Right lobe of liver (tissue), 6 donors: ENCODE results near the gene PRSS2. TPM values are rescaled to one million over a fixed set of nuclear protein-coding genes. Genes with fewer than 3 reads are reported as not detected.

Experiments
- ATAC-seq, 4 donors: fragments of 200-7000 bp; cut with Tn5 transposase; one replicate each; pipeline ENCODE4 v1.9.1; 2020; ENCODE audit warnings: mild to moderate bottlenecking in 4 of 4, moderate library complexity in 4 of 4
- DNase-seq, 3 donors: peaks; one replicate each; pipeline ENCODE4 v3.0.0-alpha.2; 2020
- H3K27ac ChIP-seq, 3 donors: fragments of 200-600 bp; one replicate each; pipeline ENCODE4 v1.8.0; 2022
- H3K27me3 ChIP-seq, 2 donors: fragments of 200-600 bp; one replicate each; pipeline ENCODE4 v1.8.0; 2022
- H3K36me3 ChIP-seq, 4 donors: fragments of 200-600 bp; sonication (generic) in 1 of 4; one replicate each; pipeline versions ENCODE4 v1.5.1 to v1.8.0; 2017 to 2022; ENCODE audit warnings: control low read depth in 1 of 4
- H3K4me1 ChIP-seq, 4 donors: fragments of 200-600 bp; sonication (generic) in 1 of 4; one replicate each; pipeline versions ENCODE4 v1.5.1 to v1.8.0; 2017 to 2022; ENCODE audit warnings: control low read depth in 1 of 4
- H3K4me3 ChIP-seq, 3 donors: fragments of 200-600 bp; one replicate each; pipeline ENCODE4 v1.8.0; 2022
- H3K9me3 ChIP-seq, 4 donors: fragments of 200-600 bp; sonication (generic) in 1 of 4; one replicate each; pipeline versions ENCODE4 v1.5.1 to v1.8.0; 2017 to 2022; ENCODE audit warnings: control low read depth in 1 of 4
- POLR2A ChIP-seq: fragments of 450-650 bp; IDR thresholded peaks from one replicate; pipeline ENCODE4 v1.6.1; 2017; ENCODE audit warnings: antibody characterized with exemption, mild to moderate bottlenecking
- WGBS: methylation state at CpG from one replicate; pipeline ENCODE4 v1.1.6; 2018; ENCODE audit warnings: low coverage, low lambda C conversion rate; ENCODE audit not compliant: insufficient coverage; ENCODE audit errors: missing lambda C conversion rate; 5-methylcytosine and 5-hydroxymethylcytosine counted together
- intact Hi-C, 2 donors: fragments of 100-400 bp; cut with DNase I; formaldehyde crosslinking; loops; one replicate each; pipeline versions ENCODE4 v1.11.2 to v1.14.1; 2022
- long read RNA-seq: library from polyadenylated mRNA; unstranded; transcript quantifications from one replicate; pipeline ENCODE4 v2.0.0, GENCODE V29; 2019
- total RNA-seq, 6 experiments: library from RNA; depleted of rRNA in 2 of 6; stranded (reverse); fragments of >200 nt in 2 of 6; fragmentation: NEBNext Ultra II Directional in 3 of 6; extraction: Animal tissue kit (Norgen Biotek cat#: 25700) in 3 of 6; gene quantifications; one replicate each; pipeline versions ENCODE4 v1.1.0 to v1.2.4, GENCODE V29; 2016 to 2023
- TF ChIP-seq, protein P1 (sequence below), 4 donors: fragments of 200-600 bp in 3 of 4; fragments of 450-650 bp in 1 of 4; IDR thresholded peaks; one replicate each; pipeline versions ENCODE4 v1.5.1 to v1.8.0; 2016 to 2022; ENCODE audit warnings: antibody characterized with exemption in 4 of 4, mild to moderate bottlenecking in 2 of 4
- donor health status: DM: no; HTN: yes; CAD: no.
- donor health status: DM: no; HTN: no; CAD: no.
- donor health status: DM: no; HTN: no; CAD: no.
- donor health status: DM: no; HTN: yes; CAD: no.
- donor health status: DM: no; HTN: yes; CAD: no.

Gene PRSS2
- under 1 TPM in 1 of 6 experiments, not detected in 5; 0.26 TPM for total RNA-seq
- long read RNA-seq = 0 reads

DNA sequence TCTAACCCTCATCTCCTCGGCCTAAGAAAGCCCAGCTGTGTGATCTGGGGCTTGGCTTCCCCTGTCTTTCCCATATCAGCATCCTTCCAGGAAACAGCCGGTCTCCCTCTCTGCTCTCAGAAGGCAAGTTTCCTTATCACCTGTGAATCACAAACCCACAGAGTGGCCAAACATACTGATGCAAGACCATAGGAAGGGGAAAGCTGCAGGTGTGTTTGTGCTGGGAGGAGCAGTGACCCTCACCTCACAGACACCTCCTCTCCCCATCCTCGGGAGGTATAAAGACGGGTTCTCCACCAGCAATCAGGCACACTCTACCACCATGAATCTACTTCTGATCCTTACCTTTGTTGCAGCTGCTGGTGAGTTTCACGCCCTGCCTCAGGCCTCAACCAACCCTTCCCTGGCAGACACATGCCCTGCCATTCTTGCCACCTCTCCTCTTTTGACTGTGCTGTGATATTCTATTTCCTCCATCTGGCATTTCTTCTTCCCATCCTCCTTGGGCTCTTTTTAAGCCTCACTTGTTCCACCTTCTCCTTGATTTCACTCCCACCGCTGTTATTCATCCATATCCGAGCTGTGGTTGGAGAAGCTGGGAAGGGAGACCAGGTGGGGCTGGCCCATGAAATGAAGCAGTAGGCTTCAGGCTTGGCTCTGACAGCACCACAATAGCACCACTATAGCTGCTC, at the start of gene PRSS2:
TSS of gene PRSS2 (plus strand) at position 310 of the 692 bp plus-strand sequence. CDS start at position 323, 13 bp downstream.
- no peak within 1 kb of the TSS for H3K27ac ChIP-seq
- H3K4me1 ChIP-seq = no peaks in the 10 kb centered on the region
- 32% methylated on average over 5 of the region's 7 CpGs for WGBS
- TF ChIP-seq, protein P1, sequence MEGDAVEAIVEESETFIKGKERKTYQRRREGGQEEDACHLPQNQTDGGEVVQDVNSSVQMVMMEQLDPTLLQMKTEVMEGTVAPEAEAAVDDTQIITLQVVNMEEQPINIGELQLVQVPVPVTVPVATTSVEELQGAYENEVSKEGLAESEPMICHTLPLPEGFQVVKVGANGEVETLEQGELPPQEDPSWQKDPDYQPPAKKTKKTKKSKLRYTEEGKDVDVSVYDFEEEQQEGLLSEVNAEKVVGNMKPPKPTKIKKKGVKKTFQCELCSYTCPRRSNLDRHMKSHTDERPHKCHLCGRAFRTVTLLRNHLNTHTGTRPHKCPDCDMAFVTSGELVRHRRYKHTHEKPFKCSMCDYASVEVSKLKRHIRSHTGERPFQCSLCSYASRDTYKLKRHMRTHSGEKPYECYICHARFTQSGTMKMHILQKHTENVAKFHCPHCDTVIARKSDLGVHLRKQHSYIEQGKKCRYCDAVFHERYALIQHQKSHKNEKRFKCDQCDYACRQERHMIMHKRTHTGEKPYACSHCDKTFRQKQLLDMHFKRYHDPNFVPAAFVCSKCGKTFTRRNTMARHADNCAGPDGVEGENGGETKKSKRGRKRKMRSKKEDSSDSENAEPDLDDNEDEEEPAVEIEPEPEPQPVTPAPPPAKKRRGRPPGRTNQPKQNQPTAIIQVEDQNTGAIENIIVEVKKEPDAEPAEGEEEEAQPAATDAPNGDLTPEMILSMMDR (IDR thresholded peaks at IDR 0.05) = no peak
- TF ChIP-seq POLR2A = no peak
- no peaks in the 10 kb centered on the region for H3K27me3 ChIP-seq
- no peak within 1 kb of the TSS for H3K4me3 ChIP-seq
- no peaks in the 10 kb centered on the region for H3K36me3 ChIP-seq
- no peak for ATAC-seq
- no peaks in the 10 kb centered on the region for H3K9me3 ChIP-seq
- intact Hi-C loops = no loop called here
- DNase-seq = no peak

DNA sequence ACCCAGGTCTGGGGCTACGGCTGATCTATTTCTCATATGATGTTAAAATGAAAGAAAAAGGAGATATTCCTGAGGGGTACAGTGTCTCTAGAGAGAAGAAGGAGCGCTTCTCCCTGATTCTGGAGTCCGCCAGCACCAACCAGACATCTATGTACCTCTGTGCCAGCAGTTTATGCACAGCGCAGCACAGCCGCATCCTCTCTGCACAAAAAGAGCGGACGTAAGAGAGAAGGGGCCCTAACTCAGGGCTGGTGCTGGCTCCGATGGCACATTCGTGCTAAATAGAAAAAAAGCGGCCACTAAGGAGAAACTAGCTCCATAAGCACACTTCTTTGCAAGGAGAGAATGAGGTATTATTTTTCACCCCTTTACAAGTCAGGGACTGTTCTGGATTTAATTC, 49.8 kb upstream of the PRSS2 start:
- peaks cover 0 to 6% of the 10 kb centered on the region in 2 donors for H3K27me3 ChIP-seq
- no peak for DNase-seq
- H3K4me3 ChIP-seq = no peak overlapping the region
- intact Hi-C loops = no loop called here
- no peaks in the 10 kb centered on the region for H3K4me1 ChIP-seq
- 76% methylated on average over 10 of the region's 10 CpGs for WGBS
- TF ChIP-seq, protein P1 (IDR thresholded peaks at IDR 0.05) = no peak
- no peak for TF ChIP-seq POLR2A
- ATAC-seq = no peak
- H3K36me3 ChIP-seq = no peaks in the 10 kb centered on the region
- H3K9me3 ChIP-seq = no peaks in the 10 kb centered on the region
- no peak overlapping the region for H3K27ac ChIP-seq

DNA sequence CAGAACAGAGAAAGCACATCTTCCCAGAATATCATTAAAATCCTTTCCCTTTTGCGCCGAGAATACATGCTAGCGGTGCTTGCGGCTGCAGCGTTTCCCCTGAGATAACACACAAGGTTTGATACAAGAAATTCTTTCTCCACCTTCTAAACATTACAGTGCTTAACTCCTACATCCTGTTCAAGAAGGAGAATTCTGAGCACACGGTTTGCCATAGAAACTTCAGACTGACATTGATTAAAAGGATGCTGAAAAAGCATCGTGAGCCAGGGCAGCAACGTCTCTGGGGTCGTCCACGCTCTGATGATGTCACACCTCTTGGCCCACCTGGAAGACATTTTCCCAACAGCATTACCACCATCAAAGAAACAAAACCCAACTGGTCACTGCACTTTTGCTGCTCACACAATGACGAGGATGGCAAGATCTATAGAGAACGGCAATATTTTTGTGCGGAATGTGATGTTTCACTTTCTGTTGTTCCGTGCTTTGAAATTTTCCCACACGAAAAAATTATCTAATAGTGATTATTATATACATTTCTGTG, 48.4 kb upstream of the PRSS2 start:
- no peaks in the 10 kb centered on the region for H3K36me3 ChIP-seq
- no peaks in the 10 kb centered on the region for H3K9me3 ChIP-seq
- H3K27ac ChIP-seq = no peak overlapping the region
- H3K4me3 ChIP-seq = no peak overlapping the region
- 54% methylated on average over 15 of the region's 15 CpGs for WGBS
- TF ChIP-seq, protein P1 (IDR thresholded peaks at IDR 0.05) = no peak
- TF ChIP-seq POLR2A = no peak
- H3K4me1 ChIP-seq = no peaks in the 10 kb centered on the region
- DNase-seq (no peak), ATAC-seq (no peak)
- peaks cover 0 to 6% of the 10 kb centered on the region in 2 donors for H3K27me3 ChIP-seq
- intact Hi-C loops = no loop called here

DNA sequence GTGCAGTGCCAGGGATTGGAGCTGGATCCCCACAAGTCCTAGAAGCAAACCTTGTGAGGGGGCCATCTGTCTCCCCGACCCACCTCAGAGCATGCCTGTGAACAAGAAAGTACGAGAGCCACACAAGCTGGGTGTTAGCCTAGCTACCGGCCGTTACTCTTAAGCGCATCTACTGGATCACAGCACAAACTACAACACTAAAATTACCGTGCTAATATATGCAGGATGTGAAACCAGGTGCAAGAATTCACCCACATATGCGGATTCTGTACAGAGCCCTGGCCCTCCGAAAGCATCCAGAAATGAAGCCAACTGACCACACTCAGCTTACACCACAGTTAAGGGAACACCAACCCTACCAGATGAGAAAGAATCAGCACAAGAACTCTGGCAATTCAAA, 37.5 kb upstream of the PRSS2 start:
- Histone ChIP-seq H3K36me3 (no peaks in the 10 kb centered on the region), H3K27me3 (no peaks in the 10 kb centered on the region), H3K9me3 (no peaks in the 10 kb centered on the region), H3K4me3 (no peak overlapping the region), H3K4me1 (no peaks in the 10 kb centered on the region), H3K27ac (no peak overlapping the region)
- intact Hi-C loops = no loop called here
- 43% methylated on average over 3 of the region's 8 CpGs for WGBS
- no peak for DNase-seq
- TF ChIP-seq POLR2A = no peak
- TF ChIP-seq, protein P1 (IDR thresholded peaks at IDR 0.05) = no peak
- no peak for ATAC-seq
